Mammary epithelial cell (primary cell): ENCODE results near the gene PALLD.

Experiments used
- EZH2 ChIP-seq: IDR thresholded peaks from 2 replicates; pipeline ENCODE4 v1.6.1; 2012; ENCODE audit warnings: low read length, inconsistent platforms, borderline replicate concordance
- TF ChIP-seq, protein P1 (sequence below), 2 donors: IDR thresholded peaks in 1 of 2; conservative IDR thresholded peaks in 1 of 2; 2 replicates each; pipeline ENCODE4 v1.5.1; 2011 to 2012; ENCODE audit warnings: inconsistent platforms in 2 of 2, low read length in 2 of 2, mild to moderate bottlenecking in 2 of 2, control low read depth in 1 of 2, low read depth in 1 of 2; ENCODE audit not compliant: insufficient read depth in 1 of 2; ENCODE audit errors: extremely low read depth in 1 of 2

DNA sequence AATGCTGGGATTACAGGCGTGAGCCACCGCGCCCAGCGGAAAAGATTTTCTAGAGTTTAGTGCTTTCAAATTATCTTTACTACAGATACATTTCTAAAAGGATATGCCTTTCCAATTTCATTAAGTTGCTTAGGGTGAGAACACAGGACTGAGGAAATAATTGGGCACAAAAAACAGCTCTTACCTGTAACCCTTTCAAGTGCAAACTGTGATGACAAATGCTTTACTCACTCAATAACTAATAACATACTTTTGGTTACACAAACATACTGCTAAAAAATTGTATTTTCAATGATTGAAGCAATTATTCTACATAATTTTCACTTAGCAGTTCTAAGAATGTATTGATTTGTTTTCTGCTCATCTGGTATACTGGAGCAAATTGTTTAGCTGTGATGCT, 40.2 kb downstream of the PALLD start:
- TF ChIP-seq, protein P1, sequence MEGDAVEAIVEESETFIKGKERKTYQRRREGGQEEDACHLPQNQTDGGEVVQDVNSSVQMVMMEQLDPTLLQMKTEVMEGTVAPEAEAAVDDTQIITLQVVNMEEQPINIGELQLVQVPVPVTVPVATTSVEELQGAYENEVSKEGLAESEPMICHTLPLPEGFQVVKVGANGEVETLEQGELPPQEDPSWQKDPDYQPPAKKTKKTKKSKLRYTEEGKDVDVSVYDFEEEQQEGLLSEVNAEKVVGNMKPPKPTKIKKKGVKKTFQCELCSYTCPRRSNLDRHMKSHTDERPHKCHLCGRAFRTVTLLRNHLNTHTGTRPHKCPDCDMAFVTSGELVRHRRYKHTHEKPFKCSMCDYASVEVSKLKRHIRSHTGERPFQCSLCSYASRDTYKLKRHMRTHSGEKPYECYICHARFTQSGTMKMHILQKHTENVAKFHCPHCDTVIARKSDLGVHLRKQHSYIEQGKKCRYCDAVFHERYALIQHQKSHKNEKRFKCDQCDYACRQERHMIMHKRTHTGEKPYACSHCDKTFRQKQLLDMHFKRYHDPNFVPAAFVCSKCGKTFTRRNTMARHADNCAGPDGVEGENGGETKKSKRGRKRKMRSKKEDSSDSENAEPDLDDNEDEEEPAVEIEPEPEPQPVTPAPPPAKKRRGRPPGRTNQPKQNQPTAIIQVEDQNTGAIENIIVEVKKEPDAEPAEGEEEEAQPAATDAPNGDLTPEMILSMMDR (conservative IDR thresholded peaks at IDR 0.05 in 1 of 2, IDR thresholded peaks at IDR 0.05 in 1 of 2; ENCODE audit: extremely low read depth in 1 of 2, insufficient read depth in 1 of 2, low read depth in 1 of 2, low read length in 2 of 2), result no peak
- TF ChIP-seq EZH2, result no peak
